Hepatocyte (in vitro differentiated cells): ENCODE measurements around the gene BCO1. TPM values are rescaled to one million over a fixed set of nuclear protein-coding genes. Genes with fewer than 3 reads are reported as not detected.

ENCODE experiments used
- DNase-seq: peaks from one replicate; pipeline ENCODE4 v3.0.0-alpha.2; 2016; ENCODE audit warnings: low spot score
- H2AFZ ChIP-seq: fragments of 200-600 bp; sonication (generic); 2 replicates; pipeline ENCODE4 v1.6.0; 2016; ENCODE audit warnings: antibody characterized with exemption, mild to moderate bottlenecking
- H3K27ac ChIP-seq: fragments of 200-600 bp; sonication (generic); 2 replicates; pipeline ENCODE4 v1.5.1; 2016; ENCODE audit warnings: mild to moderate bottlenecking
- H3K27me3 ChIP-seq: fragments of 200-600 bp; sonication (generic); 2 replicates; pipeline ENCODE4 v1.6.1; 2016
- H3K36me3 ChIP-seq: fragments of 200-600 bp; sonication (generic); replicated peaks from 2 replicates; pipeline ENCODE4 v1.5.1; 2016; ENCODE audit warnings: low read depth; ENCODE audit not compliant: insufficient read depth
- H3K4me1 ChIP-seq: fragments of 200-600 bp; sonication (generic); 2 replicates; pipeline ENCODE4 v1.5.1; 2016; ENCODE audit warnings: mild to moderate bottlenecking, moderate library complexity; ENCODE audit not compliant: insufficient read depth
- H3K4me2 ChIP-seq: fragments of 200-600 bp; sonication (generic); 2 replicates; pipeline ENCODE4 v1.6.0; 2016
- H3K4me3 ChIP-seq: fragments of 200-600 bp; sonication (generic); 2 replicates; pipeline ENCODE4 v1.5.1; 2016; ENCODE audit warnings: mild to moderate bottlenecking
- H3K79me2 ChIP-seq: fragments of 200-600 bp; sonication (generic); 2 replicates; pipeline ENCODE4 v1.6.0; 2017; ENCODE audit warnings: mild to moderate bottlenecking
- H3K9me2 ChIP-seq: fragments of 200-600 bp; sonication (generic); replicated peaks from 2 replicates; pipeline ENCODE4 v1.6.0; 2017; ENCODE audit warnings: mild to moderate bottlenecking; ENCODE audit not compliant: insufficient read depth
- H3K9me3 ChIP-seq: fragments of 200-600 bp; sonication (generic); 2 replicates; pipeline ENCODE4 v1.5.1; 2016; ENCODE audit warnings: low read depth, mild to moderate bottlenecking
- H4K20me1 ChIP-seq: fragments of 200-600 bp; sonication (generic); 2 replicates; pipeline ENCODE4 v1.6.0; 2016; ENCODE audit warnings: mild to moderate bottlenecking; ENCODE audit not compliant: insufficient read depth, poor library complexity, severe bottlenecking
- CTCF ChIP-seq: fragments of 200-600 bp; sonication (generic); IDR thresholded peaks from 2 replicates; pipeline ENCODE4 v1.5.1; 2016; ENCODE audit warnings: antibody characterized with exemption, mild to moderate bottlenecking; ENCODE audit not compliant: poor library complexity
- EZH2 ChIP-seq: fragments of 200-600 bp; sonication (generic); IDR thresholded peaks from 2 replicates; pipeline ENCODE4 v1.6.1; 2016; ENCODE audit warnings: antibody characterized with exemption, mild to moderate bottlenecking, borderline replicate concordance
- EZH2phosphoT487 ChIP-seq: fragments of 200-600 bp; sonication (generic); IDR thresholded peaks from one replicate; pipeline ENCODE4 v1.6.1; 2018; ENCODE audit warnings: antibody characterized with exemption, mild to moderate bottlenecking, low read depth, moderate library complexity; ENCODE audit not compliant: unreplicated experiment, severe bottlenecking
- WGBS: methylation state at CpG from one replicate; pipeline ENCODE4 v1.1.6; 2016; ENCODE audit warnings: low lambda C conversion rate; ENCODE audit errors: missing lambda C conversion rate; 5-methylcytosine and 5-hydroxymethylcytosine counted together
- polyA plus RNA-seq: library from polyadenylated mRNA; unstranded; fragments of >200 nt; fragmentation: Nextera tagmentation; extraction: Ambion mirVana; gene quantifications from 2 replicates; pipeline ENCODE4 v1.2.1, GENCODE V29; 2016
- total RNA-seq: library from RNA; depleted of rRNA; stranded (reverse); fragments of >200 nt; gene quantifications from 2 replicates; pipeline ENCODE4 v1.2.3, GENCODE V29; 2014

The BCO1 gene
- total and polyA plus RNA-seq, 2 experiments from 2014 or later = 1.6 to 2.4 TPM

GRCh38 chr16:81315271-81316175 is 77.0 kb downstream of the BCO1 start:
- Histone ChIP-seq H3K4me2 (peak overlapping the region; percentile 76), H3K4me3 (peak overlapping the region; percentile 95), H4K20me1 (no peaks in the 10 kb centered on the region), H3K9me3 (no peaks in the 10 kb centered on the region), H3K27me3 (no peaks in the 10 kb centered on the region), H3K79me2 (peaks cover 80% of the 10 kb centered on the region), H3K9me2 (no peaks in the 10 kb centered on the region), H2AFZ (peak overlapping the region; percentile 54), H3K27ac (peak overlapping the region; percentile 94), H3K36me3 (no peaks in the 10 kb centered on the region), H3K4me1 (peaks cover 12% of the 10 kb centered on the region)
- 1% methylated on average over 37 of the region's 88 CpGs for WGBS
- DNase-seq = peak; percentile 81
- no peak for TF ChIP-seq EZH2
- no peak for TF ChIP-seq EZH2phosphoT487

- Histone ChIP-seq H2AFZ (peak overlapping the region; percentile 54), H3K79me2 (peaks cover 83% of the 10 kb centered on the region), H3K4me2 (peak overlapping the region; percentile 76), H3K27ac (peak overlapping the region; percentile 94), H3K4me1 (peaks cover 12% of the 10 kb centered on the region), H3K36me3 (no peaks in the 10 kb centered on the region), H4K20me1 (no peaks in the 10 kb centered on the region), H3K9me3 (no peaks in the 10 kb centered on the region), H3K4me3 (peak overlapping the region; percentile 95), H3K9me2 (no peaks in the 10 kb centered on the region), H3K27me3 (no peaks in the 10 kb centered on the region)
- DNase-seq = no peak
- 52% methylated on average over 4 of the region's 5 CpGs for WGBS
- TF ChIP-seq EZH2phosphoT487 (no peak), CTCF (no peak), EZH2 (no peak)
Observed at GRCh38 chr16:81316176-81316496, 77.6 kb downstream of the BCO1 start.

- H2AFZ ChIP-seq = no peak overlapping the region
Observed at GRCh38 chr16:81318711-81319110, 80.2 kb downstream of the BCO1 start.

More at GRCh38 chr16:81318711-81319110, 80.2 kb downstream of the BCO1 start:
- no peak for DNase-seq
- Histone ChIP-seq H3K4me2 (peak overlapping the region; percentile 55), H4K20me1 (no peaks in the 10 kb centered on the region), H3K4me1 (peaks cover 8% of the 10 kb centered on the region), H3K27me3 (no peaks in the 10 kb centered on the region), H3K79me2 (peaks cover 86% of the 10 kb centered on the region), H3K36me3 (no peaks in the 10 kb centered on the region), H3K27ac (no peak overlapping the region), H3K9me3 (no peaks in the 10 kb centered on the region), H3K4me3 (no peak overlapping the region), H3K9me2 (no peaks in the 10 kb centered on the region)
- 89% methylated on average over 7 of the region's 7 CpGs for WGBS
- TF ChIP-seq EZH2phosphoT487 (no peak), CTCF (no peak), EZH2 (no peak)
